K562 (cell line): ENCODE measurements around the gene FFAR1. TPM values are rescaled to one million over a fixed set of nuclear protein-coding genes. Genes with fewer than 3 reads are reported as not detected.

Experiments
- ASH1L ChIP-seq: fragments of 450-650 bp; IDR thresholded peaks from 2 replicates; pipeline ENCODE4 v1.6.1; 2018; ENCODE audit warnings: borderline replicate concordance, mild to moderate bottlenecking, low read depth; ENCODE audit not compliant: partially characterized antibody
- BHLHE40 ChIP-seq: IDR thresholded peaks from 2 replicates; pipeline ENCODE4 v1.6.1; 2011; ENCODE audit warnings: low read length, improper control_type of control experiment
- CHD4 ChIP-seq: fragments of 200-600 bp; sonication (generic); IDR thresholded peaks from 3 replicates; pipeline ENCODE4 v1.6.1; 2012; ENCODE audit warnings: low read depth, mild to moderate bottlenecking, mixed read lengths, low read length, inconsistent platforms; ENCODE audit not compliant: insufficient read depth, insufficient replicate concordance, poor library complexity, severe bottlenecking
- HEY1 ChIP-seq: fragments of 250-450 bp; sonication (Bioruptor Pico); IDR thresholded peaks from 2 replicates; pipeline ENCODE4 v1.5.0; 2020; ENCODE audit warnings: mild to moderate bottlenecking, moderate library complexity, borderline replicate concordance
- PTRF ChIP-seq: fragments of 450-650 bp; IDR thresholded peaks from 2 replicates; pipeline ENCODE4 v1.6.1; 2016; ENCODE audit warnings: mild to moderate bottlenecking, missing genetic modification characterization, missing compliant biosample characterization
- SREBF1 ChIP-seq: fragments of 150-350 bp; IDR thresholded peaks from 2 replicates; pipeline ENCODE4 v1.6.1; 2014; ENCODE audit warnings: antibody characterized with exemption, low read depth, low read length, borderline replicate concordance
- TAF7 ChIP-seq: fragments of 450-650 bp; IDR thresholded peaks from 2 replicates; pipeline ENCODE4 v1.6.1; 2016; ENCODE audit warnings: missing genetic modification characterization, missing compliant biosample characterization
- USF1 ChIP-seq: sonication (generic); formaldehyde crosslinking; IDR thresholded peaks from 2 replicates; pipeline ENCODE4 v1.9.0; 2022; ENCODE audit warnings: mild to moderate bottlenecking, missing genetic modification reagents
- ZBTB11 ChIP-seq, 3 experiments: fragments of 200-800 bp in 1 of 3; fragments of 250-450 bp in 1 of 3; fragments of 450-650 bp in 1 of 3; sonication (Bioruptor Pico) in 1 of 3; sonication (Bioruptor generic) in 1 of 3; formaldehyde crosslinking in 1 of 3; IDR thresholded peaks; 2 replicates each; pipeline versions ENCODE4 v1.6.1 to v1.8.0; 2016 to 2022; ENCODE audit warnings: mild to moderate bottlenecking in 2 of 3, missing genetic modification characterization in 2 of 3, missing compliant biosample characterization in 1 of 3, moderate library complexity in 1 of 3
- ZBTB2 ChIP-seq: fragments of 450-650 bp; IDR thresholded peaks from 2 replicates; pipeline ENCODE4 v1.6.1; 2016; ENCODE audit warnings: antibody characterized with exemption
- ZKSCAN1 ChIP-seq: fragments of 150-350 bp; IDR thresholded peaks from 2 replicates; pipeline ENCODE4 v1.6.1; 2016; ENCODE audit warnings: low read depth, low read length
- ZNF395 ChIP-seq: fragments of 200-800 bp; sonication (Bioruptor generic); IDR thresholded peaks from 2 replicates; pipeline ENCODE4 v1.6.1; 2017; ENCODE audit warnings: missing genetic modification characterization, missing compliant biosample characterization
- ZNF639 ChIP-seq, 2 experiments: fragments of 200-800 bp in 1 of 2; sonication (Bioruptor generic) in 1 of 2; sonication (generic) in 1 of 2; formaldehyde crosslinking in 1 of 2; IDR thresholded peaks in 1 of 2; conservative IDR thresholded peaks in 1 of 2; 2 replicates each; pipeline versions ENCODE4 v1.5.0 to v1.6.1; 2016 to 2020; ENCODE audit warnings: missing compliant biosample characterization in 1 of 2, missing genetic modification characterization in 1 of 2, missing genetic modification reagents in 1 of 2
- ZNF778 ChIP-seq: fragments of 450-650 bp; formaldehyde crosslinking; IDR thresholded peaks from 2 replicates; pipeline ENCODE4 v1.4.0; 2020; ENCODE audit warnings: mild to moderate bottlenecking, moderate library complexity
- polyA plus RNA-seq, 8 experiments: library from polyadenylated mRNA; depleted of rRNA in 4 of 8; stranded (reverse) in 5 of 8; unstranded in 3 of 8; fragments of >200 nt; fragmentation: Nextera tagmentation in 2 of 8; fragmentation: Illumina TruSeq in 1 of 8; extraction: Ambion mirVana in 2 of 8; extraction: Trizol in 1 of 8; gene quantifications; 2 replicates each; pipeline versions ENCODE4 v1.2.1 to v1.2.3, GENCODE V29; 2011 to 2014; ENCODE audit warnings: inconsistent platforms in 1 of 8, missing spikeins in 1 of 8
- total RNA-seq, 7 experiments: library from RNA; depleted of rRNA in 6 of 7; stranded (reverse); fragments of >200 nt in 6 of 7; fragmentation: Illumina TruSeq in 2 of 7; extraction: Trizol in 2 of 7; gene quantifications; 2 replicates each; pipeline versions ENCODE4 v1.2.1 to v1.2.3, GENCODE V29; 2011 to 2021; ENCODE audit warnings: low replicate concordance in 1 of 7

Gene FFAR1
- total and polyA plus RNA-seq, 9 of the 15 experiments (the other 6 are each of a cell fraction or from before 2014, with no cell fraction given): not detected

GRCh38 chr19:35317464-35318043 is 30.1 kb upstream of the FFAR1 start (continued):
- TF ChIP-seq ZBTB11 (CRISPR knock-in tag; IDR thresholded peaks at IDR 0.05) (peak in 1 of 3 experiments; percentile 42; a peak in 1 of 6 replicates), ZNF778 (CRISPR knock-in tag) (no peak), ZNF639 (CRISPR knock-in tag; conservative IDR thresholded peaks at IDR 0.05 in 1 of 2, IDR thresholded peaks at IDR 0.05 in 1 of 2) (0 out of 4 replicates have a peak, but pooled peaks of 1 of the 2 experiments have one; percentile 40), ZNF395 (CRISPR knock-in tag) (peak; percentile 44; the same call in 1 of the 2 replicates), BHLHE40 (no peak), ASH1L (no peak), USF1 (CRISPR knock-in tag) (peak; percentile 26; the same call in 1 of the 2 replicates), ZBTB2 (no peak), PTRF (tag) (0 out of 2 replicates have a peak, but pooled peaks have one; percentile 6), HEY1 (CRISPR knock-in tag) (0 out of 2 replicates have a peak, but pooled peaks have one; percentile 17), CHD4 (no peak), ZKSCAN1 (no peak), SREBF1 (no peak), TAF7 (tag) (peak; percentile 56; the same call in 1 of the 2 replicates)
